ENCODE results near the gene PAFAH1B2. TPM values are rescaled to one million over a fixed set of nuclear protein-coding genes. Genes with fewer than 3 reads are reported as not detected.

PAFAH1B2 gene
- total RNA-seq, 1 donor from 2014 or later = 161 TPM

DNA sequence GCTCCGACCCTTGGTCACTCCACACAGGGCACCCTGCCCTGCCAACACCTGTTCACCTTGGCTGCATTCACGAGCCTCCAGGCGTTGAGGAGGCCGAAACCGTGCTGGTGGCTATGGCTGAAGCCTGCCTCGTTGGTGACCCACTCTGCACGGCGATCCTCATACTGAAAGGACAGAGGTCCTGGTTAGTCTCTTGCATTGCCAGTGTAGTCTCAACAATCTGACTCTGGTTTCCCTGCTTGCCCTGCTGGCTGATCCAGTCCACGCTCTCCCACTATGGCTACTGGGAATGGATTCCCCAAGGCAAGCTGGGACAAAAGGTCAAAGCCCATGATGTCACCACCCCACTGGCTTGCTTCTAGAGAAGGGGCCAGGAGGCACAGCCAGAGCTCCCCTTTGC is 74.9 kb downstream of the PAFAH1B2 start:
- peaks cover 5% of the 10 kb centered on the region for H3K36me3 Mint-ChIP-seq (ENCODE audit: unreplicated experiment)
- H3K4me1 Mint-ChIP-seq (ENCODE audit: low read depth, unreplicated experiment) = peaks cover 6% of the 10 kb centered on the region
- H3K9me3 Mint-ChIP-seq (ENCODE audit: unreplicated experiment) = no peaks in the 10 kb centered on the region
- no peaks in the 10 kb centered on the region for H3K27me3 Mint-ChIP-seq (ENCODE audit: unreplicated experiment)
- no peak for DNase-seq
- no peak overlapping the region for H3K27ac Mint-ChIP-seq (ENCODE audit: unreplicated experiment)
- TF ChIP-seq, protein P1, sequence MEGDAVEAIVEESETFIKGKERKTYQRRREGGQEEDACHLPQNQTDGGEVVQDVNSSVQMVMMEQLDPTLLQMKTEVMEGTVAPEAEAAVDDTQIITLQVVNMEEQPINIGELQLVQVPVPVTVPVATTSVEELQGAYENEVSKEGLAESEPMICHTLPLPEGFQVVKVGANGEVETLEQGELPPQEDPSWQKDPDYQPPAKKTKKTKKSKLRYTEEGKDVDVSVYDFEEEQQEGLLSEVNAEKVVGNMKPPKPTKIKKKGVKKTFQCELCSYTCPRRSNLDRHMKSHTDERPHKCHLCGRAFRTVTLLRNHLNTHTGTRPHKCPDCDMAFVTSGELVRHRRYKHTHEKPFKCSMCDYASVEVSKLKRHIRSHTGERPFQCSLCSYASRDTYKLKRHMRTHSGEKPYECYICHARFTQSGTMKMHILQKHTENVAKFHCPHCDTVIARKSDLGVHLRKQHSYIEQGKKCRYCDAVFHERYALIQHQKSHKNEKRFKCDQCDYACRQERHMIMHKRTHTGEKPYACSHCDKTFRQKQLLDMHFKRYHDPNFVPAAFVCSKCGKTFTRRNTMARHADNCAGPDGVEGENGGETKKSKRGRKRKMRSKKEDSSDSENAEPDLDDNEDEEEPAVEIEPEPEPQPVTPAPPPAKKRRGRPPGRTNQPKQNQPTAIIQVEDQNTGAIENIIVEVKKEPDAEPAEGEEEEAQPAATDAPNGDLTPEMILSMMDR (IDR thresholded peaks at IDR 0.05; ENCODE audit: partially characterized antibody, unreplicated experiment) = no peak
- H3K4me3 Mint-ChIP-seq (ENCODE audit: unreplicated experiment) = no peak overlapping the region

DNA sequence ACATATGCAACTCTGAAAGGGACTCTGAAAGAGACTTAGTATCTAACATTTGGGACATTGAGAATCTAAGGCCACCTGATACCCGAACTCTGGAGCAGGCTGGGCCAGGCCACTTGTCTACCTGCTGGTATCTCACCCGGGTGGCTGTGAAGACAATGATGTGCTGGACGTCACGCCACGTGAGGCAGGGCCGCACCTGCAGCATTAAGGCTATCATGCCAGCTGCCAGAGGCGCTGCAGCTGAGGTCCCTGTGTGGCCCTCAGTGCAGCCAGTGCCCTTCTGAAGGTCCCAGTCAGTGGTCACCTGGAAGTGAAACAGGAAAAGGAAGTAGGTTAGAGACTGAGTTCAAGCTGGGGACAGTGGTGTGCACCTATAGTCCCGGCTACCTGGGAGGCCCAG is 75.4 kb downstream of the PAFAH1B2 start:
- no peak for DNase-seq
- peaks cover 6% of the 10 kb centered on the region for H3K4me1 Mint-ChIP-seq (ENCODE audit: low read depth, unreplicated experiment)
- H3K9me3 Mint-ChIP-seq (ENCODE audit: unreplicated experiment) = no peaks in the 10 kb centered on the region
- no peaks in the 10 kb centered on the region for H3K27me3 Mint-ChIP-seq (ENCODE audit: unreplicated experiment)
- TF ChIP-seq, protein P1 (IDR thresholded peaks at IDR 0.05; ENCODE audit: partially characterized antibody, unreplicated experiment) = no peak
- H3K36me3 Mint-ChIP-seq (ENCODE audit: unreplicated experiment) = peaks cover 4% of the 10 kb centered on the region
- no peak overlapping the region for H3K27ac Mint-ChIP-seq (ENCODE audit: unreplicated experiment)
- H3K4me3 Mint-ChIP-seq (ENCODE audit: unreplicated experiment) = no peak overlapping the region

DNA sequence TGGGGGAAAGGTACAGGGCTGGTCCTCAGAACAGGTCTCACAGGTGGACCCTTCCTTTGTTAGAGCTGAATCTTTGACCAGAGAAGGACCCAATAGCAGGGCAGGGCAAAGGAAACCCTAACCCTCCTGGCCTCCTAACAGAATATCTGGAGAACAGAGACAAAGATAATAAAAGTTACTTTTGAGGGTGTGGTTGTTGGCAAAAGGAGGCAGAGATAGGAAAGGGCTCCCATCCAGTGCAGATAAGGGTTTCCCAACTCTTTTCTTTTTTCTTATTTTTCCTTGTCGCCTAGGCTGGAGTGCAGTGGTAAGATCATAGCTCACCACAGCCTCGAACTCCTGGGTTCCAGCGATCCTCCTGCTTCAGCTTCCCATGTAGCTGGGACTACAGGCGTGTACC is 75.9 kb downstream of the PAFAH1B2 start:
- TF ChIP-seq, protein P1 (IDR thresholded peaks at IDR 0.05; ENCODE audit: partially characterized antibody, unreplicated experiment) = no peak
- no peak for DNase-seq
- Mint-ChIP-seq H3K27me3 (ENCODE audit: unreplicated experiment) (peaks cover 1% of the 10 kb centered on the region), H3K36me3 (ENCODE audit: unreplicated experiment) (no peaks in the 10 kb centered on the region), H3K9me3 (ENCODE audit: unreplicated experiment) (no peaks in the 10 kb centered on the region), H3K27ac (ENCODE audit: unreplicated experiment) (no peak overlapping the region), H3K4me3 (ENCODE audit: unreplicated experiment) (no peak overlapping the region), H3K4me1 (ENCODE audit: low read depth, unreplicated experiment) (peaks cover 9% of the 10 kb centered on the region)

DNA sequence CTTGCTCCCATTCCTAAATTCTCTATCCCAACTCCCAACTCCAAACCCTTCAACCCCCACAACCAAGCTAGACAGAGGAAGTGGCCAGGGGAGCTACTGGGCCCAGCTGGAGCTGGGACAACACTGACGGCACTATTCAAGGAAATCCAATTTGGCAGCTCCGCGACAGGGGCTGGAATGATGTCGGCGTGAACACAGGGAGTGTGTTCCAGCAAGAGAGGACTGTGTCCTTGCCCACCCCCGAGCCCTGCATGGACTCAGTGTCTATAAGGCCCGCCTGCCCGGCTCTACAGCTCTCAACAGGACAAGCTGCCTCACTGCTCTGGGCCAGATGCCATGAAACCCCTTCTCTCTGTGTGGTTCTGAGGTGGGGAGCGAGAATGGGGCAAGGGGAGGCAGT is 76.5 kb downstream of the PAFAH1B2 start:
- no peak for DNase-seq
- Mint-ChIP-seq H3K4me1 (ENCODE audit: low read depth, unreplicated experiment) (peaks cover 9% of the 10 kb centered on the region), H3K36me3 (ENCODE audit: unreplicated experiment) (no peaks in the 10 kb centered on the region), H3K9me3 (ENCODE audit: unreplicated experiment) (no peaks in the 10 kb centered on the region), H3K27me3 (ENCODE audit: unreplicated experiment) (peaks cover 2% of the 10 kb centered on the region), H3K4me3 (ENCODE audit: unreplicated experiment) (no peak overlapping the region), H3K27ac (ENCODE audit: unreplicated experiment) (no peak overlapping the region)
- TF ChIP-seq, protein P1 (IDR thresholded peaks at IDR 0.05; ENCODE audit: partially characterized antibody, unreplicated experiment) = no peak

GRCh38 chr11:117220999-117221774 is 77.1 kb downstream of the PAFAH1B2 start:
- Mint-ChIP-seq H3K27ac (ENCODE audit: unreplicated experiment) (no peak overlapping the region), H3K27me3 (ENCODE audit: unreplicated experiment) (peaks cover 2% of the 10 kb centered on the region), H3K9me3 (ENCODE audit: unreplicated experiment) (no peaks in the 10 kb centered on the region), H3K4me3 (ENCODE audit: unreplicated experiment) (no peak overlapping the region), H3K36me3 (ENCODE audit: unreplicated experiment) (no peaks in the 10 kb centered on the region), H3K4me1 (ENCODE audit: low read depth, unreplicated experiment) (peaks cover 9% of the 10 kb centered on the region)
- TF ChIP-seq, protein P1 (IDR thresholded peaks at IDR 0.05; ENCODE audit: partially characterized antibody, unreplicated experiment) = no peak
- DNase-seq = no peak

All from glutamatergic neuron (in vitro differentiated cells).